ENCODE data around the gene TXNDC11.

DNA sequence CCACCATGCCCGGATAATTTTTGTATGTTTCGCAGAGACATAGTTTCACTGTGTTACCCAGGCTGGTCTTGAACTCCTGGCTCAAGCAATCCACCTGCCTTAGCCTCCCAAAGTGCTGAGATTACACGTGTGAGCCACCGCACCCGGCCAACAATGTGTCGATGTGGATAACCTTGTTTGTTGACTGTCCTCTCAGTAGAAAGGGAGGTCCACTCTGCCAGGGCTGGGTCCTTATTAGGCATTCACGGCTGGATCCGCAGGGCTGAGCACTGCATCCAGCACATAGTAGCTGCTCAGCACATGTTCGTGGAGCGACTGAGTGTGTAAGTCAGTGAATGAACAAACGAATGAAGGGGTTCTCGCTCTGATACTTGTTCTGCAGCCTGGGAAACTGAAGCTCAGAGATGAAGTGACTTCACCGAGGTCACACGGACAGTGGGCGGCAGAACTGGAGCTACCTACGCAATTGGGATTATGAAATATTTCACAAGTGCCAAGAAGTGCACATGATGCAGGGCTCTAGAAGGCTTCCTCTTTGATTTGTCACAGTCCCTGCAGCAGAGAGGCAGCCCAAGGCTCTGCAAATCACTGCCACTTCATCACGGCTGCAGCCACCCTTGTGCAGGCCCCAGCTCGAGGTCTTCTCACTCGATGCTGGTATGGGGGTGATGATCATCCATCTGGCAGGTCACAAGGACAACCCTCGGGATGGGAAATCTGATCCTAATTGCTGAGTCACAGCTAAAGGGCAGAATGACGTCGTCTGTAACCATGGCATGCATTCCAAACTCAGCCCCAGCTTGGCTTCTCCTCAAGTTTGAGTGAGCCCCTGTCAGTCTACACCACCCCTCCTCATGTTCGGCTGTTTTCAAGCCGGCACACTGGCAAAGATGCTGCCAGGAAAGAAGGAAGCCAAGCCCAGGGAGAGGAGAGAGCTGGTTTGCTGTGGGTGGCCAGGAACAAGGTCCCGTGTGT, 102.4 kb downstream of the TXNDC11 start:
- TF ChIP-seq, protein P1, sequence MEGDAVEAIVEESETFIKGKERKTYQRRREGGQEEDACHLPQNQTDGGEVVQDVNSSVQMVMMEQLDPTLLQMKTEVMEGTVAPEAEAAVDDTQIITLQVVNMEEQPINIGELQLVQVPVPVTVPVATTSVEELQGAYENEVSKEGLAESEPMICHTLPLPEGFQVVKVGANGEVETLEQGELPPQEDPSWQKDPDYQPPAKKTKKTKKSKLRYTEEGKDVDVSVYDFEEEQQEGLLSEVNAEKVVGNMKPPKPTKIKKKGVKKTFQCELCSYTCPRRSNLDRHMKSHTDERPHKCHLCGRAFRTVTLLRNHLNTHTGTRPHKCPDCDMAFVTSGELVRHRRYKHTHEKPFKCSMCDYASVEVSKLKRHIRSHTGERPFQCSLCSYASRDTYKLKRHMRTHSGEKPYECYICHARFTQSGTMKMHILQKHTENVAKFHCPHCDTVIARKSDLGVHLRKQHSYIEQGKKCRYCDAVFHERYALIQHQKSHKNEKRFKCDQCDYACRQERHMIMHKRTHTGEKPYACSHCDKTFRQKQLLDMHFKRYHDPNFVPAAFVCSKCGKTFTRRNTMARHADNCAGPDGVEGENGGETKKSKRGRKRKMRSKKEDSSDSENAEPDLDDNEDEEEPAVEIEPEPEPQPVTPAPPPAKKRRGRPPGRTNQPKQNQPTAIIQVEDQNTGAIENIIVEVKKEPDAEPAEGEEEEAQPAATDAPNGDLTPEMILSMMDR (IDR thresholded peaks at IDR 0.05; ENCODE audit: insufficient read depth, low read depth, low read length) = no peak
- TF ChIP-seq EZH2 (IDR thresholded peaks at IDR 0.05; ENCODE audit: insufficient read depth, low read length) = no peak
